DND-41 (cell line): ENCODE measurements around the gene PCF11.

Experiments
- EZH2 ChIP-seq: IDR thresholded peaks from 3 replicates; pipeline ENCODE4 v1.6.1; 2012; ENCODE audit warnings: borderline replicate concordance, low read depth, mild to moderate bottlenecking, moderate library complexity, low read length, inconsistent platforms; ENCODE audit not compliant: severe bottlenecking
- TF ChIP-seq, protein P1 (sequence below): IDR thresholded peaks from 2 replicates; pipeline ENCODE4 v1.5.1; 2012; ENCODE audit warnings: borderline replicate concordance, low read length, moderate library complexity, mild to moderate bottlenecking; ENCODE audit not compliant: poor library complexity, severe bottlenecking; ENCODE audit errors: extremely low read depth

DNA sequence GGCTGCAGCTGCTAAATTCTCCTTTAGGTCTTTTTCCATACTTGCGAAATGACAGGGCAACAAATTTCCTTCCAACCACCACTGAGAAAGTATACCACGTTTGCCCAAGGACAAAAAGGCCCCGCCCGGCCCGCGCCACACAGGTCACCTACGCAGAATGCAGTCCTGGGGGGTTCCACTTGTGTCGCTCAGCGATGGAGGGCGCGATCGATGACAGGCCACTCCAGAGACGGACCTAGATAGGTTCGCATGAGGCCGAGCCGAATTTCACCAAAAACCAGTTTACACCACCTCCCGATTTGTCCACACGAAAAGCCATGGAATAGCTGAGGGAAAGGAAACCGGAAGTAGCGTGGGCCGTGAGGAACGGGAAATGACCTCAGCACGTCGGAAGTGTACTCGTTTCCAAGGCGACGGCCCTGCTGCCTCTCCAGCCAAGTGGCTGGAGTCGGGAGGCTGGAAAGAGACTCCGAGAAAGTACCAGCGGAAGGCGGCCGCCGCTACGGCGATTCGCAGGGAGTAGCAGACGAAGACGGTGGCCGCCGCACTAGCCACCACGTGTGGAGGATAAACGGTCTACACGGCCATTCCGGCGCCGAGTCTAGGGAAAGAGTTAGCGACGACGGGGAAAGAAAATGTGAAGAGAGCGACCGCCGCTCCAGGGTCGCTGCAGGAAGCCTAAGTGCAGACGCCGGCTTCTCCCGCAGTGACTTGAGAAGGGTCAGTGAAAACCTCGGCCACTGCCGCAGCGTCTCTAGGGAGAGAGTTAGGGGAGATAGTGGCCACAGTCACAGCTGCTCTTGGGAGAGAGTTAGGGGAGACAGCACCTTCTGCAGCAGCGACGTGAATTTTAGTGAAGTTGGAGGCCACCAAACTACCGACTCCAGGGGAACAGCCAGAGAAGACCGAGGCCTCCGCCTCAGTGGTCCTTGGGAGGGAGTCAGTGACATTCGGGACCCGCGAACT lies 36.7 kb downstream of the PCF11 start, which contains the start of gene ANKRD42:
- TF ChIP-seq, protein P1, sequence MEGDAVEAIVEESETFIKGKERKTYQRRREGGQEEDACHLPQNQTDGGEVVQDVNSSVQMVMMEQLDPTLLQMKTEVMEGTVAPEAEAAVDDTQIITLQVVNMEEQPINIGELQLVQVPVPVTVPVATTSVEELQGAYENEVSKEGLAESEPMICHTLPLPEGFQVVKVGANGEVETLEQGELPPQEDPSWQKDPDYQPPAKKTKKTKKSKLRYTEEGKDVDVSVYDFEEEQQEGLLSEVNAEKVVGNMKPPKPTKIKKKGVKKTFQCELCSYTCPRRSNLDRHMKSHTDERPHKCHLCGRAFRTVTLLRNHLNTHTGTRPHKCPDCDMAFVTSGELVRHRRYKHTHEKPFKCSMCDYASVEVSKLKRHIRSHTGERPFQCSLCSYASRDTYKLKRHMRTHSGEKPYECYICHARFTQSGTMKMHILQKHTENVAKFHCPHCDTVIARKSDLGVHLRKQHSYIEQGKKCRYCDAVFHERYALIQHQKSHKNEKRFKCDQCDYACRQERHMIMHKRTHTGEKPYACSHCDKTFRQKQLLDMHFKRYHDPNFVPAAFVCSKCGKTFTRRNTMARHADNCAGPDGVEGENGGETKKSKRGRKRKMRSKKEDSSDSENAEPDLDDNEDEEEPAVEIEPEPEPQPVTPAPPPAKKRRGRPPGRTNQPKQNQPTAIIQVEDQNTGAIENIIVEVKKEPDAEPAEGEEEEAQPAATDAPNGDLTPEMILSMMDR = no peak
- TF ChIP-seq EZH2 = no peak
